Measurements from ENCODE around the gene INO80.

GRCh38 chr15:40984406-40984805 lies 131.7 kb downstream of the INO80 start:
- TF ChIP-seq POLR2A (IDR thresholded peaks at IDR 0.05; ENCODE audit: low read depth, low read length) (no peak), POLR2AphosphoS5 (IDR thresholded peaks at IDR 0.05; ENCODE audit: low read depth, low read length) (no peak), TAF1 (IDR thresholded peaks at IDR 0.05; ENCODE audit: borderline replicate concordance, low read depth, low read length) (no peak)
